ENCODE measurements around the gene PJA2. TPM values are rescaled to one million over a fixed set of nuclear protein-coding genes. Genes with fewer than 3 reads are reported as not detected.

PJA2 gene
- total RNA-seq, 2 experiments from 2014 or later = 88.8 to 92.9 TPM

DNA sequence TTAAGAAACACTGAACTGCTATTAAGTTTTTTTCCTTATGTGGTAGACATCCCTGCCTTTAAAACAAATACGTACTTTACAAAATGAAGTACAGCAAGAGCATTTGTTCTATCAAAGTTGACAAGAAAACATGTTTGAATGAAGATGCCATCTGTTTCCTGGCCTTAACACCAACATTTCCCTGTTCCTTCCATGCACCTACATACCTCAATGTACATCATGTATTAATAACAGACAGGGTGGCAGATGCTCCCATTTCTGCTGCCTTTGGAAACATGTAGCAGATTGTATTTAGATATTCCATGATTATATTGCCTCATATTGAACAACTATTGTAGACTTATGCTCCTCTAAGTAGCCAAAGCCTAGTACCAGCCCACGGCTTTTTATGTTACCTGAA lies 104.4 kb downstream of the PJA2 start:
- TF ChIP-seq, protein P1, sequence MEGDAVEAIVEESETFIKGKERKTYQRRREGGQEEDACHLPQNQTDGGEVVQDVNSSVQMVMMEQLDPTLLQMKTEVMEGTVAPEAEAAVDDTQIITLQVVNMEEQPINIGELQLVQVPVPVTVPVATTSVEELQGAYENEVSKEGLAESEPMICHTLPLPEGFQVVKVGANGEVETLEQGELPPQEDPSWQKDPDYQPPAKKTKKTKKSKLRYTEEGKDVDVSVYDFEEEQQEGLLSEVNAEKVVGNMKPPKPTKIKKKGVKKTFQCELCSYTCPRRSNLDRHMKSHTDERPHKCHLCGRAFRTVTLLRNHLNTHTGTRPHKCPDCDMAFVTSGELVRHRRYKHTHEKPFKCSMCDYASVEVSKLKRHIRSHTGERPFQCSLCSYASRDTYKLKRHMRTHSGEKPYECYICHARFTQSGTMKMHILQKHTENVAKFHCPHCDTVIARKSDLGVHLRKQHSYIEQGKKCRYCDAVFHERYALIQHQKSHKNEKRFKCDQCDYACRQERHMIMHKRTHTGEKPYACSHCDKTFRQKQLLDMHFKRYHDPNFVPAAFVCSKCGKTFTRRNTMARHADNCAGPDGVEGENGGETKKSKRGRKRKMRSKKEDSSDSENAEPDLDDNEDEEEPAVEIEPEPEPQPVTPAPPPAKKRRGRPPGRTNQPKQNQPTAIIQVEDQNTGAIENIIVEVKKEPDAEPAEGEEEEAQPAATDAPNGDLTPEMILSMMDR (IDR thresholded peaks at IDR 0.05) = no peak
- no peak overlapping the region for H3K4me3 ChIP-seq (ENCODE audit: low read length)
- DNase-seq = no peak
- no peaks in the 10 kb centered on the region for H3K36me3 ChIP-seq (ENCODE audit: insufficient read depth, low read length)
- H3K9me3 ChIP-seq (ENCODE audit: control insufficient read depth in 1 of 2, insufficient read depth in 1 of 2, low read length in 2 of 2) = no peaks in the 10 kb centered on the region
- H3K9me3 Mint-ChIP-seq = no peaks in the 10 kb centered on the region
- H3K36me3 Mint-ChIP-seq (ENCODE audit: low read depth) = no peaks in the 10 kb centered on the region
- H3K4me1 Mint-ChIP-seq (ENCODE audit: low read depth) = no peaks in the 10 kb centered on the region
- ATAC-seq (ENCODE audit: poor library complexity) = no peak
- H3K27ac Mint-ChIP-seq = no peak overlapping the region
- no peaks in the 10 kb centered on the region for H3K27me3 Mint-ChIP-seq
- no peak overlapping the region for H3K4me3 Mint-ChIP-seq
- intact Hi-C loops (cut with DNase I, micrococcal nuclease) = no loop called here
- no peaks in the 10 kb centered on the region for H3K4me1 ChIP-seq (ENCODE audit: insufficient read depth, low read length)
- H3K27me3 ChIP-seq (ENCODE audit: control insufficient read depth in 1 of 2, insufficient read depth in 2 of 2, low read length in 2 of 2) = no peaks in the 10 kb centered on the region
- CTCF ChIA-PET = interaction anchor here (1.2 kb wide), 1 partner anchor 12 kb away, joined by 3 read pairs; no protein-coding TSS in a partner anchor
- POLR2A ChIA-PET = no interaction called here
- H3K27ac ChIP-seq (ENCODE audit: low read depth in 1 of 2, low read length in 2 of 2) = no peak overlapping the region

DNA sequence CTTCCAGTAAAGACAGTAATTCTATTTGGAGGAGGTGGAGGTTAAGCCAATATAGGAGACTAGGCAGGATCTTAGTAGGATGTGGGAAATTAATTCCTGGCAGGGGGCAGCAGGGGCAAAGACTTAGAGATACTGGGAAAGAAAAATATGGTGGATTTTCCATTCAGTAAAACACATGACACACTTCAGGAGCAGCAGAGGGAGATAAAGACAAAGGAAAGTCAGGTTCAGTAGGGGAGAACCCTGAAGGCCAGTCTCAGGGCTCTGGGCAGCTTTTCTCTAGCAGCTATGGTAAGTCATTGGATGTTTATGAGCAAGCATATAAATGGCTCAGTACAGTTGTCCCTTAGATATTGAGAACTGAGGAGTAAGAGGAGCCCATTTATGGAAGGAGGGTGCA lies 105.5 kb downstream of the PJA2 start:
- Histone ChIP-seq H3K9me3 (ENCODE audit: control insufficient read depth in 1 of 2, insufficient read depth in 1 of 2, low read length in 2 of 2) (no peaks in the 10 kb centered on the region), H3K4me3 (ENCODE audit: low read length) (no peak overlapping the region), H3K27me3 (ENCODE audit: control insufficient read depth in 1 of 2, insufficient read depth in 2 of 2, low read length in 2 of 2) (no peaks in the 10 kb centered on the region), H3K36me3 (ENCODE audit: insufficient read depth, low read length) (no peaks in the 10 kb centered on the region), H3K4me1 (ENCODE audit: insufficient read depth, low read length) (no peaks in the 10 kb centered on the region), H3K27ac (ENCODE audit: low read depth in 1 of 2, low read length in 2 of 2) (no peak overlapping the region)
- TF ChIP-seq, protein P1 (IDR thresholded peaks at IDR 0.05) = no peak
- H3K27ac Mint-ChIP-seq = no peak overlapping the region
- H3K9me3 Mint-ChIP-seq = no peaks in the 10 kb centered on the region
- intact Hi-C loops (cut with DNase I, micrococcal nuclease) = no loop called here
- ChIA-PET POLR2A (no interaction called here), CTCF (interaction anchor here (1.2 kb wide), 1 partner anchor 13 kb away, joined by 3 read pairs; no protein-coding TSS in a partner anchor)
- no peak overlapping the region for H3K4me3 Mint-ChIP-seq
- DNase-seq = no peak
- no peaks in the 10 kb centered on the region for H3K27me3 Mint-ChIP-seq
- H3K36me3 Mint-ChIP-seq (ENCODE audit: low read depth) = no peaks in the 10 kb centered on the region
- no peaks in the 10 kb centered on the region for H3K4me1 Mint-ChIP-seq (ENCODE audit: low read depth)
- no peak for ATAC-seq (ENCODE audit: poor library complexity)

DNA sequence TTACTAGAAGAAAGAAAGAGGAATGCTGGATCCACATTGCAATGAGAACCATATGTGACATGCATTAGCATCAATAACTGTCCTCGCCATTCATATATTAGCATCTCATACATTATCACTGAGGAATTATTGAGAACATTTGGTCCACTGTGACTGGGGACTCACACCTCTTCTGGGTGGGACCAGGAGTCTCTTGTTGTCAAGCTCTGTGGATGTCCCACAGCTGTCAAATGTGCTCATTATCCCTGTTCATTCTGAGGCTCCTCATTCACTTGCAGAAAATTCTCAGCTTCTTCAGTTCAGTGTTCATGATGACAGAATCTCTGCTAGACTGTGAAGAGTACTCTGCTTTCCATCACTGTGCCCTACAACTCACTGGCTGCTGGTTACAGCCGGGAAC lies 109.4 kb downstream of the PJA2 start:
- TF ChIP-seq, protein P1 (IDR thresholded peaks at IDR 0.05) = no peak

More for the DNA sequence above, 109.4 kb downstream of the PJA2 start:
- Histone ChIP-seq H3K9me3 (ENCODE audit: control insufficient read depth in 1 of 2, insufficient read depth in 1 of 2, low read length in 2 of 2) (no peaks in the 10 kb centered on the region), H3K36me3 (ENCODE audit: insufficient read depth, low read length) (no peaks in the 10 kb centered on the region), H3K27ac (ENCODE audit: low read depth in 1 of 2, low read length in 2 of 2) (no peak overlapping the region), H3K27me3 (ENCODE audit: control insufficient read depth in 1 of 2, insufficient read depth in 2 of 2, low read length in 2 of 2) (no peaks in the 10 kb centered on the region), H3K4me3 (ENCODE audit: low read length) (no peak overlapping the region), H3K4me1 (ENCODE audit: insufficient read depth, low read length) (no peaks in the 10 kb centered on the region)
- no peaks in the 10 kb centered on the region for H3K9me3 Mint-ChIP-seq
- POLR2A ChIA-PET = no interaction called here
- intact Hi-C loops (cut with DNase I, micrococcal nuclease) = no loop called here
- no peak overlapping the region for H3K4me3 Mint-ChIP-seq
- no peak overlapping the region for H3K27ac Mint-ChIP-seq
- H3K4me1 Mint-ChIP-seq (ENCODE audit: low read depth) = no peaks in the 10 kb centered on the region
- no peaks in the 10 kb centered on the region for H3K36me3 Mint-ChIP-seq (ENCODE audit: low read depth)
- CTCF ChIA-PET = no interaction called here
- no peak for DNase-seq
- no peaks in the 10 kb centered on the region for H3K27me3 Mint-ChIP-seq
- no peak for ATAC-seq (ENCODE audit: poor library complexity)

Measured in CD4-positive, alpha-beta T cell (primary cell).